PC-9 (cell line): ENCODE results near the gene ZNF423. TPM values are rescaled to one million over a fixed set of nuclear protein-coding genes. Genes with fewer than 3 reads are reported as not detected.

ENCODE experiments used
- BruUV-seq: library from RNA; stranded (reverse); fragments of 400-500 nt; replicated peaks from 2 replicates; lab custom pipeline; 2021; lab: Mats Ljungman, UMichigan
- CTCF ChIA-PET: fragments of 300-600 bp; sonication (Branson Sonifier 250); formaldehyde crosslinking; loops from one replicate; lab custom pipeline; 2022; ENCODE audit warnings: antibody characterized with exemption; lab: Charles Lee
- POLR2A ChIA-PET: fragments of 300-600 bp; sonication (Branson Sonifier 250); formaldehyde crosslinking; loops from one replicate; lab custom pipeline; 2022; ENCODE audit warnings: antibody characterized with exemption; ENCODE audit not compliant: unreplicated experiment; lab: Charles Lee
- DNase-seq, 2 experiments: peaks; one replicate each; pipeline versions ENCODE4 v3.0.0 to v3.0.0-alpha.2; 2015 to 2022; ENCODE audit warnings: mixed read lengths in 1 of 2
- H2AFZ ChIP-seq: fragments of 200-600 bp; sonication (generic); 2 replicates; pipeline ENCODE4 v1.8.1; 2017; ENCODE audit warnings: antibody characterized with exemption
- H3F3A ChIP-seq: fragments of 200-600 bp; sonication (generic); 2 replicates; pipeline ENCODE4 v1.8.1; 2017; ENCODE audit warnings: antibody characterized with exemption, mild to moderate bottlenecking, low read depth; ENCODE audit not compliant: insufficient read depth
- H3K27ac ChIP-seq: fragments of 200-600 bp; sonication (generic); 2 replicates; pipeline ENCODE4 v1.6.1; 2016; ENCODE audit warnings: mixed run types
- H3K27me3 ChIP-seq: fragments of 200-600 bp; sonication (generic); 2 replicates; pipeline ENCODE4 v1.6.1; 2016; ENCODE audit warnings: low read depth, mixed run types; ENCODE audit not compliant: insufficient read depth
- H3K36me3 ChIP-seq: fragments of 200-600 bp; sonication (generic); 2 replicates; pipeline ENCODE4 v1.6.1; 2016; ENCODE audit warnings: low read depth, mixed run types
- H3K4me1 ChIP-seq: fragments of 200-600 bp; sonication (generic); replicated peaks from 2 replicates; pipeline ENCODE4 v1.6.1; 2016; ENCODE audit warnings: mixed run types; ENCODE audit not compliant: insufficient read depth
- H3K4me2 ChIP-seq: fragments of 200-600 bp; sonication (generic); 2 replicates; pipeline ENCODE4 v1.6.1; 2017; ENCODE audit warnings: mixed run types
- H3K4me3 ChIP-seq: fragments of 200-600 bp; sonication (generic); 2 replicates; pipeline ENCODE4 v1.6.1; 2016; ENCODE audit warnings: mixed run types
- H3K79me2 ChIP-seq: fragments of 200-600 bp; sonication (generic); 2 replicates; pipeline ENCODE4 v1.6.1; 2017; ENCODE audit warnings: low read depth, mixed run types
- H3K9me2 ChIP-seq: fragments of 200-600 bp; sonication (generic); 2 replicates; pipeline ENCODE4 v1.8.1; 2017; ENCODE audit warnings: mild to moderate bottlenecking; ENCODE audit not compliant: insufficient read depth
- H3K9me3 ChIP-seq: fragments of 200-600 bp; sonication (generic); 2 replicates; pipeline ENCODE4 v1.8.1; 2016; ENCODE audit warnings: low read depth; ENCODE audit not compliant: insufficient read depth
- H4K20me1 ChIP-seq: fragments of 200-600 bp; sonication (generic); 2 replicates; pipeline ENCODE4 v1.8.1; 2017; ENCODE audit not compliant: insufficient read depth
- EZH2 ChIP-seq: fragments of 200-600 bp; sonication (generic); IDR thresholded peaks from 2 replicates; pipeline ENCODE4 v1.8.0; 2017; ENCODE audit warnings: antibody characterized with exemption, low read depth
- intact Hi-C: fragments of 100-400 bp; cut with micrococcal nuclease; formaldehyde crosslinking; loops from one replicate; pipeline ENCODE4 v1.10.0; 2022; ENCODE audit not compliant: unreplicated experiment
- total RNA-seq: library from RNA; stranded (reverse); gene quantifications from 2 replicates; pipeline ENCODE4 v1.2.3, GENCODE V29; 2021
- TF ChIP-seq, protein P1 (sequence below): fragments of 200-600 bp; sonication (generic); conservative IDR thresholded peaks from 2 replicates; pipeline ENCODE4 v1.6.1; 2017; ENCODE audit warnings: mixed run types, antibody characterized with exemption, mild to moderate bottlenecking, moderate library complexity

Gene ZNF423
- total RNA-seq, 1 experiment from 2014 or later = not detected

DNA sequence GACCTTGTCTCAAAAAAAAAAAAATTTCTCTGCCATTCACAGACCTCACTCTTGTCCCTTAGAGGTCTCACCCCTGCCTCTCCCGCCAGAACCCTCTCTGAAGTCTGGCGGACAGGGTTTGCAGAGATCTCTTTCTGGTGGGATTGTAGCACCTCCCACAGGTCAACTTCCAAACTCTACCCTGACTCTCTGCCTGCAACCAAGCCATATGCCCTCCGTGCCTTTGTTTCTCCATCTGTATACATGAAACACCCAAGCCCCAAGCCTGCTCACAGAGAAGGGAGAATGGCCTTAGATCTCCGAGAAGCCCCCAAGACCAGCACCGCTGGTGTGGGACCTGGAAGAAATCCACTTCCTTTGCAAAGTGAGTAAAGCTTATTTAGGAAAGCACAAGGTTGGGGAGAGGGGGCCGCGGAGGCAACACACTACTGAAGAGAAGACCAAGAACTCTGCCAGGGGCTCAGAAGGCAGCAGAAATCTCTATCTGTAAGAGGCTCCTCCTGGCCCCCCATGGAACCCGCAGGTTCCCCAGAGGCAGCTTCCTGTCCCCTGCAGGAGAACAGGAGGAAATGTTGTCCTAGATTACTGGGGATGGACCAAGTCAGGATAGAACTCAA, 262.4 kb downstream of the ZNF423 start:
- Histone ChIP-seq H4K20me1 (no peaks in the 10 kb centered on the region), H2AFZ (no peak overlapping the region), H3K9me2 (no peaks in the 10 kb centered on the region), H3K36me3 (no peaks in the 10 kb centered on the region), H3K27ac (no peak overlapping the region), H3K4me2 (no peak overlapping the region), H3K4me1 (no peaks in the 10 kb centered on the region), H3K27me3 (peaks cover 68% of the 10 kb centered on the region), H3K4me3 (no peak overlapping the region), H3K9me3 (no peaks in the 10 kb centered on the region), H3F3A (no peaks in the 10 kb centered on the region), H3K79me2 (no peaks in the 10 kb centered on the region)
- intact Hi-C loops = no loop called here
- no TSS peak for BruUV-seq
- CTCF ChIA-PET = no interaction called here
- no peak for DNase-seq
- TF ChIP-seq EZH2 = no peak
- TF ChIP-seq, protein P1, sequence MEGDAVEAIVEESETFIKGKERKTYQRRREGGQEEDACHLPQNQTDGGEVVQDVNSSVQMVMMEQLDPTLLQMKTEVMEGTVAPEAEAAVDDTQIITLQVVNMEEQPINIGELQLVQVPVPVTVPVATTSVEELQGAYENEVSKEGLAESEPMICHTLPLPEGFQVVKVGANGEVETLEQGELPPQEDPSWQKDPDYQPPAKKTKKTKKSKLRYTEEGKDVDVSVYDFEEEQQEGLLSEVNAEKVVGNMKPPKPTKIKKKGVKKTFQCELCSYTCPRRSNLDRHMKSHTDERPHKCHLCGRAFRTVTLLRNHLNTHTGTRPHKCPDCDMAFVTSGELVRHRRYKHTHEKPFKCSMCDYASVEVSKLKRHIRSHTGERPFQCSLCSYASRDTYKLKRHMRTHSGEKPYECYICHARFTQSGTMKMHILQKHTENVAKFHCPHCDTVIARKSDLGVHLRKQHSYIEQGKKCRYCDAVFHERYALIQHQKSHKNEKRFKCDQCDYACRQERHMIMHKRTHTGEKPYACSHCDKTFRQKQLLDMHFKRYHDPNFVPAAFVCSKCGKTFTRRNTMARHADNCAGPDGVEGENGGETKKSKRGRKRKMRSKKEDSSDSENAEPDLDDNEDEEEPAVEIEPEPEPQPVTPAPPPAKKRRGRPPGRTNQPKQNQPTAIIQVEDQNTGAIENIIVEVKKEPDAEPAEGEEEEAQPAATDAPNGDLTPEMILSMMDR = no peak
- POLR2A ChIA-PET = no interaction called here

DNA sequence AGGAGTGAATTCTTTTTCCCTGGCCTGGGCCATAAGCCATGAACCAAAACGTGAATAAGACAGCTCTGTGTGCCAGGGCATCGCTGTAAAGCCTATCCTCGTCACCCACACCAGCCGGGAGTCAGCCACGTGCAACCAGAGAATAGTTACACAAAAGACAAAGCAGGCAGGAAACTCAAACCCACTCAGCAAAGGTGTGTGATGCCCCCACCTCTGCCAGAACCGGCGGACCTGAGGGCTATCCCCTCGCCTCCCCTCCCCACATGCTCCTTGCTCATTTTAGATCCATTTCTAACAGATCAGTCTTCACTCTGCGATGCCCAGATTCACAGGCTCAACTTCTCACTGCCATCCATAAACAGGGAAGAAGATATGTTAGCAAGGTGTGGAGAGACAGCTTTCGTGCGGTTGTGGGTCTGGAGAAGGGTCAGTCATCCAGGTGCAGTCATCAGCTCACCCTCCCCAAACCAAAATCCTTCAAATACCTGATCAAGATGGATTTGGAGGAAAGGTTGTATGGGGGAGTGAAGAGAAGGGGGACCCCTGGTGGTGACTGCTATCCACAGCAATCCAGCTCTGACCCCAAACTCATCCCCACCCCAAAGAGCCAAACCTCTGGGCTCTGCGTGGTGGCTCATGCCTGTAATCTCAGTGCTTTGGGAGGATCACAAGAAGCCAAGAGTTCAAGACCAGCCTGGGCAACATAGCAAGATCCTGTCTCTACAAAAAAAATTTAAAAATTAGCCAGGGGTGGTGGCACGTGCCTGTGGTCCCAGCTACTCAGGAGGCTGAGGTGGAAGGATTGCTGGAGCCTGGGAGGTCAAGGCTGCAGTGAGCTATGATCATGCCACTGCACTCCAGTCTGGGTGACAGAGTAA, 263.1 kb downstream of the ZNF423 start:
- Histone ChIP-seq H3K9me3 (no peaks in the 10 kb centered on the region), H3K4me2 (no peak overlapping the region), H2AFZ (no peak overlapping the region), H3K4me3 (no peak overlapping the region), H3K79me2 (no peaks in the 10 kb centered on the region), H3K27me3 (peaks cover 69% of the 10 kb centered on the region), H3K9me2 (no peaks in the 10 kb centered on the region), H3K27ac (no peak overlapping the region), H3F3A (no peaks in the 10 kb centered on the region), H3K4me1 (no peaks in the 10 kb centered on the region), H3K36me3 (no peaks in the 10 kb centered on the region), H4K20me1 (no peaks in the 10 kb centered on the region)
- no peak for DNase-seq
- BruUV-seq = no TSS peak
- ChIA-PET CTCF (no interaction called here), POLR2A (no interaction called here)
- TF ChIP-seq EZH2 = no peak
- TF ChIP-seq, protein P1 = peak; percentile 69
- intact Hi-C loops = no loop called here

DNA sequence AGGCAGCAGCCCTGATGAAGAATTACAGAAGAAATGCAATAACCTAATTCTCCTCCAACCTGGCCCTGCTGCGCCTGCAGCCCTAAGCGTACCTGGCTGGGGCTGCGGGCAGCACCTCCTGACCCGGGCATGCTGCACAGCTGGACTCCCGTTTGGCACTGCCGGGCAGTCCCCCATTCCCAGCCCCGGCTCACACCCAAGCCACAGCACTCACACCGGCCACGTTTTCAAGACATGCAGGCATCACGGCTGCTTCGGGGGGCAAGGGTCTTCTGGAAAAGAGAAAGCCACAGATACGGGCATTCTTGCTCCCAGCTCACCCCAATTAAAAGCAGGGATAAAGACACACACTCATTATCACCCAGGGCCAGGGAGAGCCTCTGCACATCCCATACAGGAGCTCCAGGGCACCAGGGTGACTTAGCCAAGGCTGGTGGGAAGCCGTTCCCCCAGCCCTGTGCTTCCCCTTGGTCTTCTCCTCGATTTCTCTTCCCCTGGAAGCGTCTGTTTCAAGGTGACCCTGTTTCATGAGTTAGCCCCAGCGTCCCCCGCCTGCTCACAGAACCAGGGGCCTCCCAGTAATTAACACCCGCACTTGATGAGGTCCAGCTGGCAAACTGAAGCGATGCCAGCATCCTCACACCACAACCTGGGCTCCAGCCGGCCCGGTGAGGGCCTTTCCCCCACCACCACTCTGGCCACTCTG, 265.6 kb downstream of the ZNF423 start:
- no peak overlapping the region for H3K4me3 ChIP-seq
- ChIA-PET CTCF (no interaction called here), POLR2A (no interaction called here)
- H4K20me1 ChIP-seq = no peaks in the 10 kb centered on the region
- no peaks in the 10 kb centered on the region for H3K9me3 ChIP-seq
- TF ChIP-seq EZH2 = no peak
- TF ChIP-seq, protein P1 = no peak
- no peak overlapping the region for H3K27ac ChIP-seq
- H3K27me3 ChIP-seq = peaks cover 71% of the 10 kb centered on the region
- BruUV-seq = no TSS peak
- no peaks in the 10 kb centered on the region for H3K4me1 ChIP-seq
- no peak for DNase-seq
- H3K79me2 ChIP-seq = no peaks in the 10 kb centered on the region
- H2AFZ ChIP-seq = no peak overlapping the region
- H3K4me2 ChIP-seq = no peak overlapping the region
- intact Hi-C loops = no loop called here
- H3K9me2 ChIP-seq = no peaks in the 10 kb centered on the region
- no peaks in the 10 kb centered on the region for H3K36me3 ChIP-seq
- H3F3A ChIP-seq = no peaks in the 10 kb centered on the region
